AG09309 (cell line): ENCODE measurements around the gene PDE10A.

Experiments used
- DNase-seq: peaks from one replicate; pipeline ENCODE4 v3.0.0-alpha.2; 2010; ENCODE audit warnings: low read depth
- H3K4me3 ChIP-seq: 2 replicates; pipeline ENCODE4 v1.5.1; 2011; ENCODE audit warnings: mild to moderate bottlenecking, low read depth, low read length, moderate library complexity; ENCODE audit not compliant: control insufficient read depth
- TF ChIP-seq, protein P1 (sequence below): IDR thresholded peaks from 2 replicates; pipeline ENCODE4 v1.5.1; 2011; ENCODE audit warnings: mild to moderate bottlenecking, low read depth, low read length, inconsistent platforms; ENCODE audit not compliant: insufficient read depth, control insufficient read depth; ENCODE audit errors: missing control alignments

Gene PDE10A

DNA sequence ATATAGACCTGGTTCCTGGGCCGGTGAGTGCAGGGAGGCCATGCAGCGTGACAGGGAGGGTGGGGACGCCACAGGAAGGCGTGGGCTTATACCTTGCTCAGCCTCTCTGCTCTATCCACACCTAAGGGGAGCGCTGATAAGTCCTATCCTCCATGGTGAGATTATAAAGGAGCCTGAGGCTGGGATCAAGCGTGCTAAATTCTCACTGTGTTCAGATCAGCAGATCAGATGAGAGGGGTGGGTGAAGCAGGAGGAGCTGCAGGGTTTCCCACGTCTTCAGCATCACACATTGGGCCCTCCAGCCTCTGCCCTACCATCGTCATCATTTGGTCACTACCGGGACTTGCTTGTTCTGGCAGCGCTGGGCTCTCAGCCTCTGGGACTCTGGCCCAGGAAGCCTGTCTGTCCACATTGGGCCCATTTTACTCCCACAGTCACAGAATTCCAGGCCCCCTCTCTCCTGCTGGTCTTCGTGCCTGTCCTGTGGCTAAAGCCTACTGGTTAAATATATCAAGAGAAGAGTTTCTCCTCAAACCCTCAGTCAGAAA is 29.1 kb upstream of the PDE10A start:
- TF ChIP-seq, protein P1, sequence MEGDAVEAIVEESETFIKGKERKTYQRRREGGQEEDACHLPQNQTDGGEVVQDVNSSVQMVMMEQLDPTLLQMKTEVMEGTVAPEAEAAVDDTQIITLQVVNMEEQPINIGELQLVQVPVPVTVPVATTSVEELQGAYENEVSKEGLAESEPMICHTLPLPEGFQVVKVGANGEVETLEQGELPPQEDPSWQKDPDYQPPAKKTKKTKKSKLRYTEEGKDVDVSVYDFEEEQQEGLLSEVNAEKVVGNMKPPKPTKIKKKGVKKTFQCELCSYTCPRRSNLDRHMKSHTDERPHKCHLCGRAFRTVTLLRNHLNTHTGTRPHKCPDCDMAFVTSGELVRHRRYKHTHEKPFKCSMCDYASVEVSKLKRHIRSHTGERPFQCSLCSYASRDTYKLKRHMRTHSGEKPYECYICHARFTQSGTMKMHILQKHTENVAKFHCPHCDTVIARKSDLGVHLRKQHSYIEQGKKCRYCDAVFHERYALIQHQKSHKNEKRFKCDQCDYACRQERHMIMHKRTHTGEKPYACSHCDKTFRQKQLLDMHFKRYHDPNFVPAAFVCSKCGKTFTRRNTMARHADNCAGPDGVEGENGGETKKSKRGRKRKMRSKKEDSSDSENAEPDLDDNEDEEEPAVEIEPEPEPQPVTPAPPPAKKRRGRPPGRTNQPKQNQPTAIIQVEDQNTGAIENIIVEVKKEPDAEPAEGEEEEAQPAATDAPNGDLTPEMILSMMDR = no peak
- no peak overlapping the region for H3K4me3 ChIP-seq
- no peak for DNase-seq

GRCh38 chr6:165689699-165690098 is 26.7 kb upstream of the PDE10A start:
- no peak for DNase-seq
- TF ChIP-seq, protein P1 = no peak
- no peak overlapping the region for H3K4me3 ChIP-seq

DNA sequence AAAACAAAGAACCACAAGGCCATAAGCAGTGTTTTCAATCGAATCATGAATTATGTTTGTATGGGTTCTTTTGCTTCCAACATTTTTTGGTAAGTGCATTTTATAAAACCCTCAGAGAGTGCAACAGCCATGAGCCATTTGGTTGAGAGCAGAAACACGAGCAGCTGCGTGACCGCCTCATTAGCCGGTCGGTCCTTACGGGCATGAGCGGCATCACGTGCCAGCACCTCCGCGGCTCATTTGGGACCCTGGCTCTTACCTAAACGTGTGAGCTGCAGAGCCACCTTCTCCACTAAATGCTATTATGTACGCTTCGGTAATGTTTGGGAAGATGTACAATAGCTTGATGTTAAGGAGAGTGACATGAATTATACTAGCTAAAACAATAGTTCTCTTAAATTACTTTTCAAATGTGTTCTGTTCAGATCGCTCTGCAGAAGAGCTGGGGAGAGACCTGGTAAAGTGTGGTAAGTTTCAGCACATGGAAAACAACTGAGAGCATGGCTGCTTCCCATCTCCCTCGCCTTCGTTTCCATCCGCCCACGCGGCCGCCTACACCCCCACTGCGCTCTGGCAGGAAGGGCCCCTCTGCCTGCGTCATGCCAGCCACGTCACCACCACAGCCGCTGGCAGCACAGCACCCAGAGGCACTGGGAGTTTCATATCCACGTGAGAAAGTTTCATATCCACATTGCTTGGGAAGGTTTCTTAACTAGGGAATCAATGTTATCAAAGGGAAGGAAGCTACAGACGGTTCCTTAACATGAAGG is 23.7 kb upstream of the PDE10A start:
- TF ChIP-seq, protein P1 = no peak
- H3K4me3 ChIP-seq = no peak overlapping the region
- DNase-seq = no peak

- TF ChIP-seq, protein P1 = no peak
- no peak for DNase-seq
- H3K4me3 ChIP-seq = no peak overlapping the region
Observed at GRCh38 chr6:165685302-165685701, 22.3 kb upstream of the PDE10A start.

GRCh38 chr6:165684333-165684732 is 21.3 kb upstream of the PDE10A start:
- no peak overlapping the region for H3K4me3 ChIP-seq
- TF ChIP-seq, protein P1 = no peak
- DNase-seq = no peak

DNA sequence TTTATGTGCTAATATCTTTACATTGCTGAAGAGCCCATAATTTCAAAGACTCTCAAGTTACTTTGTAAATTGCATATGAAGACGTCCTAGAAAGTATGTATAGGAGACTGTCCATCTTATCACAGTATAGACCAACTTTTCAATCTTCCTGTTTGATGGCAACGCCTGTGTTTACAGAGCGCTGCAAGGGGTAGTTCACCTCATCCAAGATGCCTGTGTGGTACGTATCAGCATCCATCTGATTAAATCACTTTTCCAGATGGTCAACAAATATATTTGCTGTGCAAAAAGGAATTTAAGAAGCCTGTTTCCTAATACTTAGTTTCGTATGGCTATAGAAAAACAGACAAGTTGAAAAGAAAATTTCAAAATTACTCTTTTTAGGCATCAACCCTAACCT is 17.9 kb upstream of the PDE10A start:
- no peak overlapping the region for H3K4me3 ChIP-seq
- TF ChIP-seq, protein P1 = no peak
- no peak for DNase-seq

DNA sequence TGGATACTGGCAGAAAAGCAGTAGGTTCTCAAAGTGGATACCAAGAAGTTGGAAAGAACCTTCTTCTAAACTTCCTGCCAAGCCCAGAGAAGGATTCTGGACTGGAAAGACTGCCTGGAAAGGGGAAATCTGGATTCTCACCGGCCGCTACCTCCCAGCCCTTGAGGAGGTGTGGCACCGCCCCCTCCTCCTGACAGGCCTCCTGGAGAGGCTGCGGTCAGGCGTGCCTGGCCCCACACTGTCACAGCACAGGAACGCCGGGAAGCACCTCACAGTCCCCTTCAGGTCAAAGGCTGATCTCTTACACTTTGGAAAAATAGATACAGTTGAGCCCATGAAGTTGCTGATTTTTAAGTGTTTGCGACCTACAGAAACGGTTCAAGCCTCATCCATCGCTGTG is 16.3 kb upstream of the PDE10A start:
- no peak overlapping the region for H3K4me3 ChIP-seq
- no peak for DNase-seq
- TF ChIP-seq, protein P1 = no peak
